ENCODE measurements around the gene PKDREJ.

The PKDREJ gene

GRCh38 chr22:46278656-46279645 is 15.8 kb upstream of the PKDREJ start:
- DNase-seq: no peak
- peaks cover 12% of the 10 kb centered on the region for H3K27me3 Mint-ChIP-seq (ENCODE audit: low read depth, poor library complexity)
- no peaks in the 10 kb centered on the region for H3K4me1 Mint-ChIP-seq
- no peaks in the 10 kb centered on the region for H3K9me3 Mint-ChIP-seq
- no peak for TF ChIP-seq CTCF (IDR thresholded peaks at IDR 0.05)
- no peak overlapping the region for H3K27ac Mint-ChIP-seq
- no peak overlapping the region for H3K4me3 Mint-ChIP-seq
- H3K36me3 Mint-ChIP-seq (ENCODE audit: low read depth): peaks cover 42% of the 10 kb centered on the region

GRCh38 chr22:46276563-46276962 is 13.4 kb upstream of the PKDREJ start:
- no peak for DNase-seq
- no peak overlapping the region for H3K4me3 Mint-ChIP-seq
- no peak for TF ChIP-seq CTCF (IDR thresholded peaks at IDR 0.05)
- peaks cover 37% of the 10 kb centered on the region for H3K36me3 Mint-ChIP-seq (ENCODE audit: low read depth)
- H3K27me3 Mint-ChIP-seq (ENCODE audit: low read depth, poor library complexity): peaks cover 8% of the 10 kb centered on the region
- H3K27ac Mint-ChIP-seq: no peak overlapping the region
- H3K9me3 Mint-ChIP-seq: no peaks in the 10 kb centered on the region
- no peaks in the 10 kb centered on the region for H3K4me1 Mint-ChIP-seq

- Mint-ChIP-seq H3K9me3 (no peaks in the 10 kb centered on the region), H3K27me3 (ENCODE audit: low read depth, poor library complexity) (peaks cover 10% of the 10 kb centered on the region), H3K27ac (no peak overlapping the region), H3K4me1 (no peaks in the 10 kb centered on the region), H3K36me3 (ENCODE audit: low read depth) (peaks cover 37% of the 10 kb centered on the region), H3K4me3 (no peak overlapping the region)
- DNase-seq: no peak
- TF ChIP-seq CTCF (IDR thresholded peaks at IDR 0.05): no peak
Observed at GRCh38 chr22:46275455-46276122, 12.4 kb upstream of the PKDREJ start.

- peaks cover 37% of the 10 kb centered on the region for H3K36me3 Mint-ChIP-seq (ENCODE audit: low read depth)
Observed at GRCh38 chr22:46274381-46274780, 11.2 kb upstream of the PKDREJ start.

GRCh38 chr22:46273432-46274148 is 10.4 kb upstream of the PKDREJ start:
- peaks cover 6% of the 10 kb centered on the region for H3K27me3 Mint-ChIP-seq (ENCODE audit: low read depth, poor library complexity)
- H3K36me3 Mint-ChIP-seq (ENCODE audit: low read depth): peaks cover 37% of the 10 kb centered on the region
- H3K9me3 Mint-ChIP-seq: no peaks in the 10 kb centered on the region
- H3K27ac Mint-ChIP-seq: no peak overlapping the region
- H3K4me3 Mint-ChIP-seq: no peak overlapping the region
- no peak for DNase-seq
- H3K4me1 Mint-ChIP-seq: peaks cover 8% of the 10 kb centered on the region
- no peak for TF ChIP-seq CTCF (IDR thresholded peaks at IDR 0.05)

More at GRCh38 chr22:46274381-46274780, 11.2 kb upstream of the PKDREJ start:
- H3K9me3 Mint-ChIP-seq: no peaks in the 10 kb centered on the region
- peaks cover 8% of the 10 kb centered on the region for H3K4me1 Mint-ChIP-seq
- no peak for DNase-seq
- TF ChIP-seq CTCF (IDR thresholded peaks at IDR 0.05): no peak
- H3K27ac Mint-ChIP-seq: no peak overlapping the region
- H3K4me3 Mint-ChIP-seq: no peak overlapping the region
- H3K27me3 Mint-ChIP-seq (ENCODE audit: low read depth, poor library complexity): peaks cover 6% of the 10 kb centered on the region

Measured in nephron progenitor cell (in vitro differentiated cells).